GM23338 (cell line): Measurements from ENCODE around the gene ATF6. TPM values are rescaled to one million over a fixed set of nuclear protein-coding genes. Genes with fewer than 3 reads are reported as not detected.

Experiments used
- ATAC-seq: fragments of 200-7000 bp; cut with Tn5 transposase; 3 replicates; pipeline ENCODE4 v1.9.1; 2020
- DNase-seq: peaks from one replicate; pipeline ENCODE4 v3.0.0-alpha.2; 2015; ENCODE audit warnings: low spot score
- H2AFZ ChIP-seq: fragments of 200-600 bp; sonication (generic); 2 replicates; pipeline ENCODE4 v1.8.0; 2016; ENCODE audit warnings: antibody characterized with exemption, mild to moderate bottlenecking, moderate library complexity
- H3F3A ChIP-seq: fragments of 200-600 bp; sonication (generic); replicated peaks from 2 replicates; pipeline ENCODE4 v1.8.0; 2017; ENCODE audit warnings: antibody characterized with exemption, mixed run types, low read depth
- H3K27ac ChIP-seq: fragments of 200-600 bp; sonication (generic); 2 replicates; pipeline ENCODE4 v1.6.1; 2016; ENCODE audit warnings: low read depth
- H3K27me3 ChIP-seq: fragments of 200-600 bp; sonication (generic); 2 replicates; pipeline ENCODE4 v1.8.0; 2016; ENCODE audit warnings: mild to moderate bottlenecking, mixed run types, moderate library complexity; ENCODE audit not compliant: insufficient read depth
- H3K36me3 ChIP-seq: fragments of 200-600 bp; sonication (generic); 2 replicates; pipeline ENCODE4 v1.8.0; 2016; ENCODE audit warnings: mild to moderate bottlenecking; ENCODE audit not compliant: insufficient read depth
- H3K4me1 ChIP-seq: fragments of 200-600 bp; sonication (generic); 2 replicates; pipeline ENCODE4 v1.8.0; 2016; ENCODE audit warnings: mild to moderate bottlenecking, moderate library complexity; ENCODE audit not compliant: insufficient read depth
- H3K4me2 ChIP-seq: fragments of 200-600 bp; sonication (generic); 2 replicates; pipeline ENCODE4 v1.7.1; 2017; ENCODE audit warnings: mixed run types
- H3K4me3 ChIP-seq: fragments of 200-600 bp; sonication (generic); 2 replicates; pipeline ENCODE4 v1.6.1; 2016; ENCODE audit warnings: mixed run types
- H3K79me2 ChIP-seq: fragments of 200-600 bp; sonication (generic); replicated peaks from 2 replicates; pipeline ENCODE4 v1.8.0; 2017; ENCODE audit warnings: mild to moderate bottlenecking; ENCODE audit not compliant: insufficient read depth
- H3K9me2 ChIP-seq: fragments of 200-600 bp; sonication (generic); 2 replicates; pipeline ENCODE4 v1.8.0; 2017; ENCODE audit not compliant: insufficient read depth
- H4K20me1 ChIP-seq: fragments of 200-600 bp; sonication (generic); replicated peaks from 2 replicates; pipeline ENCODE4 v1.8.0; 2017; ENCODE audit warnings: mild to moderate bottlenecking; ENCODE audit not compliant: insufficient read depth
- H3K27ac Mint-ChIP-seq: 2 replicates; pipeline ENCODE4 v1.8.0; 2020; ENCODE audit warnings: inconsistent platforms, mild to moderate bottlenecking, moderate library complexity, mixed read lengths
- H3K27me3 Mint-ChIP-seq: 3 replicates; pipeline ENCODE4 v1.8.0; 2022; ENCODE audit warnings: low read depth, mild to moderate bottlenecking, moderate library complexity, mixed read lengths, inconsistent platforms; ENCODE audit not compliant: insufficient read depth, poor library complexity
- H3K36me3 Mint-ChIP-seq: 3 replicates; pipeline ENCODE4 v1.8.0; 2021; ENCODE audit warnings: low read depth, mild to moderate bottlenecking, inconsistent platforms, moderate library complexity, mixed read lengths
- H3K4me1 Mint-ChIP-seq: 3 replicates; pipeline ENCODE4 v1.8.0; 2020; ENCODE audit warnings: mild to moderate bottlenecking, inconsistent platforms, mixed read lengths
- H3K4me3 Mint-ChIP-seq: 3 replicates; pipeline ENCODE4 v1.8.0; 2021; ENCODE audit warnings: moderate library complexity, mild to moderate bottlenecking, inconsistent platforms, mixed read lengths
- H3K9me3 Mint-ChIP-seq: 3 replicates; pipeline ENCODE4 v1.8.0; 2020; ENCODE audit warnings: moderate library complexity, mild to moderate bottlenecking, inconsistent platforms, mixed read lengths
- CREB1 ChIP-seq: fragments of 250-450 bp; sonication (Bioruptor Pico); IDR thresholded peaks from 2 replicates; pipeline ENCODE4 v1.5.0; 2020; ENCODE audit warnings: low read depth, mild to moderate bottlenecking, moderate library complexity
- EZH2 ChIP-seq: fragments of 200-600 bp; sonication (generic); IDR thresholded peaks from one replicate; pipeline ENCODE4 v1.8.0; 2017; ENCODE audit warnings: antibody characterized with exemption, mild to moderate bottlenecking, low read depth; ENCODE audit not compliant: unreplicated experiment
- EZH2phosphoT487 ChIP-seq: fragments of 200-600 bp; sonication (generic); IDR thresholded peaks from one replicate; pipeline ENCODE4 v1.8.1; 2018; ENCODE audit warnings: antibody characterized with exemption; ENCODE audit not compliant: unreplicated experiment
- JUNB ChIP-seq: IDR thresholded peaks from one replicate; pipeline ENCODE4 v1.6.1; 2016; ENCODE audit warnings: antibody characterized with exemption; ENCODE audit not compliant: unreplicated experiment
- NANOG ChIP-seq: IDR thresholded peaks from 2 replicates; pipeline ENCODE4 v1.6.1; 2016; ENCODE audit warnings: antibody characterized with exemption, borderline replicate concordance
- POLR2AphosphoS5 ChIP-seq: IDR thresholded peaks from 2 replicates; pipeline ENCODE4 v1.6.1; 2016; ENCODE audit warnings: antibody characterized with exemption, low read depth
- STAT1 ChIP-seq: IDR thresholded peaks from one replicate; pipeline ENCODE4 v1.6.1; 2016; ENCODE audit warnings: antibody characterized with exemption; ENCODE audit not compliant: unreplicated experiment
- ZNF114 ChIP-seq: fragments of 250-450 bp; sonication (Bioruptor Pico); IDR thresholded peaks from 2 replicates; pipeline ENCODE4 v1.5.0; 2020; ENCODE audit warnings: mild to moderate bottlenecking, moderate library complexity
- ZNF331 ChIP-seq: fragments of 250-450 bp; sonication (Bioruptor Pico); IDR thresholded peaks from 2 replicates; pipeline ENCODE4 v1.5.0; 2020; ENCODE audit warnings: low read depth, mild to moderate bottlenecking, moderate library complexity
- polyA plus RNA-seq: library from polyadenylated mRNA; unstranded; fragments of >200 nt; fragmentation: Nextera tagmentation; extraction: Ambion mirVana; gene quantifications from 2 replicates; pipeline ENCODE4 v1.2.1, GENCODE V29; 2016
- total RNA-seq: library from RNA; depleted of rRNA; stranded (reverse); fragments of >200 nt; shearing (Covaris generic); gene quantifications from 2 replicates; pipeline ENCODE4 v1.2.3, GENCODE V29; 2014
- TF ChIP-seq, protein P1 (sequence below): IDR thresholded peaks from 2 replicates; pipeline ENCODE4 v1.6.1; 2016; ENCODE audit warnings: antibody characterized with exemption
- TF ChIP-seq, protein P2 (sequence below): fragments of 250-450 bp; sonication (Bioruptor Pico); IDR thresholded peaks from 2 replicates; pipeline ENCODE4 v1.5.0; 2020; ENCODE audit warnings: mild to moderate bottlenecking, moderate library complexity
- TF ChIP-seq, protein P3 (sequence below): IDR thresholded peaks from one replicate; pipeline ENCODE4 v1.6.1; 2018; ENCODE audit warnings: antibody characterized with exemption; ENCODE audit not compliant: unreplicated experiment
- TF ChIP-seq, protein P4 (sequence below), 2 experiments: fragments of 200-600 bp in 1 of 2; sonication (generic) in 1 of 2; conservative IDR thresholded peaks; 2 replicates each; pipeline versions ENCODE4 v1.5.1 to v1.6.1; 2016 to 2017; ENCODE audit warnings: antibody characterized with exemption in 2 of 2, low read depth in 2 of 2, mild to moderate bottlenecking in 2 of 2, moderate library complexity in 1 of 2

ATF6 gene
- total and polyA plus RNA-seq, 2 experiments from 2014 or later = 5.0 to 13.5 TPM

DNA sequence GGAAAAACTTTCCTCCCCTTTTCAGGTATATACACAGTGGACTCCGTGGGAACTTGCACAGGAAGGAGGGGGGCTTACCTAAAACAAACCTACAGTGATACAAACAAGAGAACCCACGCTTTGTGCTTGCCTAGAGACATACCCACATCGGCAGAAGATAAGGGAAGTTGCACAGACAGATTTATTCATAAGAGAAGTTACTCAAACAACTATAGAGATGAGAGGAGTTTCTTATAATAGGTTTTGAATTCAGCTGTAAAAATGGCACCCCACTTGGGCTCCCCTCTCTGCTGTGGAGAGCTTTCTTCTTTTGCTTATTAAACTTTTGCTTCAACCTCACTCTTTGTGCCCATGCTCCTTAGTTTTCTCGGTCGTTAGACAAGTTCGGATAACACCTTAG lies 18.3 kb upstream of the ATF6 start:
- ATAC-seq (no peak), DNase-seq (no peak)
- Mint-ChIP-seq H3K9me3 (peaks cover 3% of the 10 kb centered on the region; the same call in 2 of the 3 replicates), H3K27ac (no peak overlapping the region), H3K36me3 (peaks cover 21% of the 10 kb centered on the region), H3K4me1 (peaks cover 13% of the 10 kb centered on the region; the same call in 2 of the 3 replicates), H3K27me3 (peaks cover 3% of the 10 kb centered on the region), H3K4me3 (no peak overlapping the region; the same call in 2 of the 3 replicates)
- H2AFZ ChIP-seq = no peak overlapping the region
- peaks cover 17% of the 10 kb centered on the region for H3K79me2 ChIP-seq
- TF ChIP-seq ZNF114 (CRISPR knock-in tag) (no peak), JUNB (no peak), EZH2 (no peak), STAT1 (no peak), NANOG (no peak), CREB1 (CRISPR knock-in tag) (no peak), EZH2phosphoT487 (no peak), POLR2AphosphoS5 (no peak), ZNF331 (CRISPR knock-in tag) (no peak)
- TF ChIP-seq, protein P1, sequence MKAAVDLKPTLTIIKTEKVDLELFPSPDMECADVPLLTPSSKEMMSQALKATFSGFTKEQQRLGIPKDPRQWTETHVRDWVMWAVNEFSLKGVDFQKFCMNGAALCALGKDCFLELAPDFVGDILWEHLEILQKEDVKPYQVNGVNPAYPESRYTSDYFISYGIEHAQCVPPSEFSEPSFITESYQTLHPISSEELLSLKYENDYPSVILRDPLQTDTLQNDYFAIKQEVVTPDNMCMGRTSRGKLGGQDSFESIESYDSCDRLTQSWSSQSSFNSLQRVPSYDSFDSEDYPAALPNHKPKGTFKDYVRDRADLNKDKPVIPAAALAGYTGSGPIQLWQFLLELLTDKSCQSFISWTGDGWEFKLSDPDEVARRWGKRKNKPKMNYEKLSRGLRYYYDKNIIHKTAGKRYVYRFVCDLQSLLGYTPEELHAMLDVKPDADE = no peak
- TF ChIP-seq, protein P2, sequence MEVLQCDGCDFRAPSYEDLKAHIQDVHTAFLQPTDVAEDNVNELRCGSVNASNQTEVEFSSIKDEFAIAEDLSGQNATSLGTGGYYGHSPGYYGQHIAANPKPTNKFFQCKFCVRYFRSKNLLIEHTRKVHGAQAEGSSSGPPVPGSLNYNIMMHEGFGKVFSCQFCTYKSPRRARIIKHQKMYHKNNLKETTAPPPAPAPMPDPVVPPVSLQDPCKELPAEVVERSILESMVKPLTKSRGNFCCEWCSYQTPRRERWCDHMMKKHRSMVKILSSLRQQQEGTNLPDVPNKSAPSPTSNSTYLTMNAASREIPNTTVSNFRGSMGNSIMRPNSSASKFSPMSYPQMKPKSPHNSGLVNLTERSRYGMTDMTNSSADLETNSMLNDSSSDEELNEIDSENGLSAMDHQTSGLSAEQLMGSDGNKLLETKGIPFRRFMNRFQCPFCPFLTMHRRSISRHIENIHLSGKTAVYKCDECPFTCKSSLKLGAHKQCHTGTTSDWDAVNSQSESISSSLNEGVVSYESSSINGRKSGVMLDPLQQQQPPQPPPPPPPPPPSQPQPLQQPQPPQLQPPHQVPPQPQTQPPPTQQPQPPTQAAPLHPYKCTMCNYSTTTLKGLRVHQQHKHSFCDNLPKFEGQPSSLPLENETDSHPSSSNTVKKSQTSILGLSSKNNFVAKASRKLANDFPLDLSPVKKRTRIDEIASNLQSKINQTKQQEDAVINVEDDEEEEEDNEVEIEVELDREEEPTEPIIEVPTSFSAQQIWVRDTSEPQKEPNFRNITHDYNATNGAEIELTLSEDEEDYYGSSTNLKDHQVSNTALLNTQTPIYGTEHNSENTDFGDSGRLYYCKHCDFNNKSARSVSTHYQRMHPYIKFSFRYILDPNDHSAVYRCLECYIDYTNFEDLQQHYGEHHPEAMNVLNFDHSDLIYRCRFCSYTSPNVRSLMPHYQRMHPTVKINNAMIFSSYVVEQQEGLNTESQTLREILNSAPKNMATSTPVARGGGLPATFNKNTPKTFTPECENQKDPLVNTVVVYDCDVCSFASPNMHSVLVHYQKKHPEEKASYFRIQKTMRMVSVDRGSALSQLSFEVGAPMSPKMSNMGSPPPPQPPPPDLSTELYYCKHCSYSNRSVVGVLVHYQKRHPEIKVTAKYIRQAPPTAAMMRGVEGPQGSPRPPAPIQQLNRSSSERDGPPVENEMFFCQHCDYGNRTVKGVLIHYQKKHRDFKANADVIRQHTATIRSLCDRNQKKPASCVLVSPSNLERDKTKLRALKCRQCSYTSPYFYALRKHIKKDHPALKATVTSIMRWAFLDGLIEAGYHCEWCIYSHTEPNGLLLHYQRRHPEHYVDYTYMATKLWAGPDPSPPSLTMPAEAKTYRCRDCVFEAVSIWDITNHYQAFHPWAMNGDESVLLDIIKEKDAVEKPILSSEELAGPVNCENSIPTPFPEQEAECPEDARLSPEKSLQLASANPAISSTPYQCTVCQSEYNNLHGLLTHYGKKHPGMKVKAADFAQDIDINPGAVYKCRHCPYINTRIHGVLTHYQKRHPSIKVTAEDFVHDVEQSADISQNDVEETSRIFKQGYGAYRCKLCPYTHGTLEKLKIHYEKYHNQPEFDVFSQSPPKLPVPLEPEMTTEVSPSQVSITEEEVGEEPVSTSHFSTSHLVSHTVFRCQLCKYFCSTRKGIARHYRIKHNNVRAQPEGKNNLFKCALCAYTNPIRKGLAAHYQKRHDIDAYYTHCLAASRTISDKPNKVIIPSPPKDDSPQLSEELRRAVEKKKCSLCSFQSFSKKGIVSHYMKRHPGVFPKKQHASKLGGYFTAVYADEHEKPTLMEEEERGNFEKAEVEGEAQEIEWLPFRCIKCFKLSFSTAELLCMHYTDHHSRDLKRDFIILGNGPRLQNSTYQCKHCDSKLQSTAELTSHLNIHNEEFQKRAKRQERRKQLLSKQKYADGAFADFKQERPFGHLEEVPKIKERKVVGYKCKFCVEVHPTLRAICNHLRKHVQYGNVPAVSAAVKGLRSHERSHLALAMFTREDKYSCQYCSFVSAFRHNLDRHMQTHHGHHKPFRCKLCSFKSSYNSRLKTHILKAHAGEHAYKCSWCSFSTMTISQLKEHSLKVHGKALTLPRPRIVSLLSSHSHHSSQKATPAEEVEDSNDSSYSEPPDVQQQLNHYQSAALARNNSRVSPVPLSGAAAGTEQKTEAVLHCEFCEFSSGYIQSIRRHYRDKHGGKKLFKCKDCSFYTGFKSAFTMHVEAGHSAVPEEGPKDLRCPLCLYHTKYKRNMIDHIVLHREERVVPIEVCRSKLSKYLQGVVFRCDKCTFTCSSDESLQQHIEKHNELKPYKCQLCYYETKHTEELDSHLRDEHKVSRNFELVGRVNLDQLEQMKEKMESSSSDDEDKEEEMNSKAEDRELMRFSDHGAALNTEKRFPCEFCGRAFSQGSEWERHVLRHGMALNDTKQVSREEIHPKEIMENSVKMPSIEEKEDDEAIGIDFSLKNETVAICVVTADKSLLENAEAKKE (CRISPR knock-in tag) = no peak
- TF ChIP-seq, protein P3, sequence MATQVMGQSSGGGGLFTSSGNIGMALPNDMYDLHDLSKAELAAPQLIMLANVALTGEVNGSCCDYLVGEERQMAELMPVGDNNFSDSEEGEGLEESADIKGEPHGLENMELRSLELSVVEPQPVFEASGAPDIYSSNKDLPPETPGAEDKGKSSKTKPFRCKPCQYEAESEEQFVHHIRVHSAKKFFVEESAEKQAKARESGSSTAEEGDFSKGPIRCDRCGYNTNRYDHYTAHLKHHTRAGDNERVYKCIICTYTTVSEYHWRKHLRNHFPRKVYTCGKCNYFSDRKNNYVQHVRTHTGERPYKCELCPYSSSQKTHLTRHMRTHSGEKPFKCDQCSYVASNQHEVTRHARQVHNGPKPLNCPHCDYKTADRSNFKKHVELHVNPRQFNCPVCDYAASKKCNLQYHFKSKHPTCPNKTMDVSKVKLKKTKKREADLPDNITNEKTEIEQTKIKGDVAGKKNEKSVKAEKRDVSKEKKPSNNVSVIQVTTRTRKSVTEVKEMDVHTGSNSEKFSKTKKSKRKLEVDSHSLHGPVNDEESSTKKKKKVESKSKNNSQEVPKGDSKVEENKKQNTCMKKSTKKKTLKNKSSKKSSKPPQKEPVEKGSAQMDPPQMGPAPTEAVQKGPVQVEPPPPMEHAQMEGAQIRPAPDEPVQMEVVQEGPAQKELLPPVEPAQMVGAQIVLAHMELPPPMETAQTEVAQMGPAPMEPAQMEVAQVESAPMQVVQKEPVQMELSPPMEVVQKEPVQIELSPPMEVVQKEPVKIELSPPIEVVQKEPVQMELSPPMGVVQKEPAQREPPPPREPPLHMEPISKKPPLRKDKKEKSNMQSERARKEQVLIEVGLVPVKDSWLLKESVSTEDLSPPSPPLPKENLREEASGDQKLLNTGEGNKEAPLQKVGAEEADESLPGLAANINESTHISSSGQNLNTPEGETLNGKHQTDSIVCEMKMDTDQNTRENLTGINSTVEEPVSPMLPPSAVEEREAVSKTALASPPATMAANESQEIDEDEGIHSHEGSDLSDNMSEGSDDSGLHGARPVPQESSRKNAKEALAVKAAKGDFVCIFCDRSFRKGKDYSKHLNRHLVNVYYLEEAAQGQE = no peak
- TF ChIP-seq, protein P4, sequence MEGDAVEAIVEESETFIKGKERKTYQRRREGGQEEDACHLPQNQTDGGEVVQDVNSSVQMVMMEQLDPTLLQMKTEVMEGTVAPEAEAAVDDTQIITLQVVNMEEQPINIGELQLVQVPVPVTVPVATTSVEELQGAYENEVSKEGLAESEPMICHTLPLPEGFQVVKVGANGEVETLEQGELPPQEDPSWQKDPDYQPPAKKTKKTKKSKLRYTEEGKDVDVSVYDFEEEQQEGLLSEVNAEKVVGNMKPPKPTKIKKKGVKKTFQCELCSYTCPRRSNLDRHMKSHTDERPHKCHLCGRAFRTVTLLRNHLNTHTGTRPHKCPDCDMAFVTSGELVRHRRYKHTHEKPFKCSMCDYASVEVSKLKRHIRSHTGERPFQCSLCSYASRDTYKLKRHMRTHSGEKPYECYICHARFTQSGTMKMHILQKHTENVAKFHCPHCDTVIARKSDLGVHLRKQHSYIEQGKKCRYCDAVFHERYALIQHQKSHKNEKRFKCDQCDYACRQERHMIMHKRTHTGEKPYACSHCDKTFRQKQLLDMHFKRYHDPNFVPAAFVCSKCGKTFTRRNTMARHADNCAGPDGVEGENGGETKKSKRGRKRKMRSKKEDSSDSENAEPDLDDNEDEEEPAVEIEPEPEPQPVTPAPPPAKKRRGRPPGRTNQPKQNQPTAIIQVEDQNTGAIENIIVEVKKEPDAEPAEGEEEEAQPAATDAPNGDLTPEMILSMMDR (conservative IDR thresholded peaks at IDR 0.05; ENCODE audit: low read depth in 2 of 2) = no peak
- H3K4me2 ChIP-seq = no peak overlapping the region
- H3K27me3 ChIP-seq = no peaks in the 10 kb centered on the region
- H3F3A ChIP-seq = no peaks in the 10 kb centered on the region
- peaks cover 12% of the 10 kb centered on the region for H3K4me1 ChIP-seq
- H3K36me3 ChIP-seq = peaks cover 13% of the 10 kb centered on the region; the same call in 1 of the 2 replicates
- no peaks in the 10 kb centered on the region for H3K9me2 ChIP-seq
- peaks cover 24% of the 10 kb centered on the region for H4K20me1 ChIP-seq
- H3K27ac ChIP-seq = no peak overlapping the region
- H3K4me3 ChIP-seq = no peak overlapping the region
